HL-60 (cell line): ENCODE results near the gene TPRX1.

Source experiments
- GABPA ChIP-seq: IDR thresholded peaks from 2 replicates; pipeline ENCODE4 v1.6.1; 2012; ENCODE audit warnings: low read depth
- TF ChIP-seq, protein P1 (sequence below): IDR thresholded peaks from one replicate; pipeline ENCODE4 v1.5.1; 2011; ENCODE audit warnings: low read length, control low read depth, inconsistent platforms; ENCODE audit not compliant: insufficient read depth

DNA sequence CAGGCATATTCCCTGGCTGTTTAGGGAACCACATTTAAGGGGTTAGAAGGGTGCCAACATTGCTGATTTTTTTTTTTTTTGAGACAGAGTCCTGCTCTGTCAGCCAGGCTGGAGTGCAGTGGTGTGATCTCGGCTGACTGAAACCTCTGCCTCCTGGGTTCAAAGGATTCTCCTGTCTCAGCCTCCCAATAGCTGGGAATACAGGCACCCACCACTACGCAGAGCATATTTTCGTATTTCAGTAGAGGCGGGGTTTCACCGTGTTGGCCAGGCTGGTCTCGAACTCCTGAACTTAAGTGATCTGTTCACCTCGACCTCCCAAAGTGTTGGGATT, 9.6 kb upstream of the TPRX1 start:
- TF ChIP-seq, protein P1, sequence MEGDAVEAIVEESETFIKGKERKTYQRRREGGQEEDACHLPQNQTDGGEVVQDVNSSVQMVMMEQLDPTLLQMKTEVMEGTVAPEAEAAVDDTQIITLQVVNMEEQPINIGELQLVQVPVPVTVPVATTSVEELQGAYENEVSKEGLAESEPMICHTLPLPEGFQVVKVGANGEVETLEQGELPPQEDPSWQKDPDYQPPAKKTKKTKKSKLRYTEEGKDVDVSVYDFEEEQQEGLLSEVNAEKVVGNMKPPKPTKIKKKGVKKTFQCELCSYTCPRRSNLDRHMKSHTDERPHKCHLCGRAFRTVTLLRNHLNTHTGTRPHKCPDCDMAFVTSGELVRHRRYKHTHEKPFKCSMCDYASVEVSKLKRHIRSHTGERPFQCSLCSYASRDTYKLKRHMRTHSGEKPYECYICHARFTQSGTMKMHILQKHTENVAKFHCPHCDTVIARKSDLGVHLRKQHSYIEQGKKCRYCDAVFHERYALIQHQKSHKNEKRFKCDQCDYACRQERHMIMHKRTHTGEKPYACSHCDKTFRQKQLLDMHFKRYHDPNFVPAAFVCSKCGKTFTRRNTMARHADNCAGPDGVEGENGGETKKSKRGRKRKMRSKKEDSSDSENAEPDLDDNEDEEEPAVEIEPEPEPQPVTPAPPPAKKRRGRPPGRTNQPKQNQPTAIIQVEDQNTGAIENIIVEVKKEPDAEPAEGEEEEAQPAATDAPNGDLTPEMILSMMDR, result no peak
- TF ChIP-seq GABPA, result no peak
